Fibroblast of lung (primary cell): ENCODE measurements around the gene HTRA2.

ENCODE experiments used
- CTCF ChIP-seq, 2 donors: IDR thresholded peaks in 1 of 2; conservative IDR thresholded peaks in 1 of 2; 1 replicate in 1 of 2; 2 replicates in 1 of 2; pipeline ENCODE4 v1.5.1; 2011 to 2012; ENCODE audit warnings: low read length in 2 of 2, control low read depth in 1 of 2, inconsistent platforms in 1 of 2, low read depth in 1 of 2, mild to moderate bottlenecking in 1 of 2
- EZH2 ChIP-seq: IDR thresholded peaks from 2 replicates; pipeline ENCODE4 v1.5.1; 2012; ENCODE audit warnings: low read length, control low read depth, mild to moderate bottlenecking; ENCODE audit errors: missing control alignments

GRCh38 chr2:74554820-74555531, 25.2 kb downstream of the HTRA2 start:
- TF ChIP-seq CTCF (conservative IDR thresholded peaks at IDR 0.05 in 1 of 2, IDR thresholded peaks at IDR 0.05 in 1 of 2; ENCODE audit: low read depth in 1 of 2, low read length in 2 of 2) (no peak), EZH2 (no peak)
